ENCODE measurements around the gene ZNF619. TPM values are rescaled to one million over a fixed set of nuclear protein-coding genes. Genes with fewer than 3 reads are reported as not detected.
A peak's percentile ranks its signal among the peaks of the same experiment; 100 is the strongest.

Gene ZNF619
- total and polyA plus RNA-seq, 2 of the 13 experiments (the other 11 are each of a cell fraction or from before 2014, with no cell fraction given) = 0.83 to 5.2 TPM

DNA sequence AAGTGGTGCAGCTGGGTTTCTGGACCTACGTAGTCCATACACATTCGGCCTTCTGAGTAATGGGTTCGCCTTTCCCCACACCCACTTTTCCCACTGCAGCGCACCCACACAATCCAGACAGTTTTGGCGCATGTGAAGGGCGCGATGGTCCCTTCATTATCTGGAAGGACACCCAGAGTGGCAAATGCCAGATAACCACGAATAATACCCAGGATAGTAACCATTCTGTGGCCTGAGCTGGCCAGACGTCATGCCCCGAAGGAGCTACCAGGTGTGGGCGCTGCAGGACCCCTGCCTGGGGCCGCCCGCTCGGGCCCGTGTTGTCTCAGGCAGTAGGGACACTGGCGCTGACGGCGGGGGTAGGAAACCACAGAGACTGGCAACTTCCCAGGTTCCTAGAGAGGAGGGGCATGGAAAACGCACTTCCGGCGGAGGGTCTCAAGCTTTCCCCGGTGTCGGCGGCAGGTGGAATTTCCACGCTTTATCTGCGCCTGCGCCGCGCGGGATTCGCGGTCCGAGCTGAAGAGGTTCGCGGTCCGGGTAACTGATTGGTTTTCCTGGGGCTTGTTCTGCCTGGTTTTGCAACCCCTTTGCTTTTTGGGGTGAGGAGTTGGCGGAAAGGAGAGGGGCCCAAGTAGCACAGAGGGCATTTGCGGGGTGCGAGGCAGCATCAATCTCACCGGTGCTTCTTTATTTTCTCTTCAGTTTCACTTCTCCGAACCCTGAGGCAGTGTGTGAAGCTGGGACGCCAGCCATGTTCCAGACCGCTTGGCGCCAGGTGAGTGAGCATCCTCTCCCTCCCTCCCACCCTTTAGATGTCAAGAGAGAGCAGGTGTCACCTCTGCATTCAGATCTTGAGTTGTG, 28.9 kb downstream of the ZNF619 start, which contains the start of gene ZNF620 (continued):
- TF ChIP-seq, protein P1, sequence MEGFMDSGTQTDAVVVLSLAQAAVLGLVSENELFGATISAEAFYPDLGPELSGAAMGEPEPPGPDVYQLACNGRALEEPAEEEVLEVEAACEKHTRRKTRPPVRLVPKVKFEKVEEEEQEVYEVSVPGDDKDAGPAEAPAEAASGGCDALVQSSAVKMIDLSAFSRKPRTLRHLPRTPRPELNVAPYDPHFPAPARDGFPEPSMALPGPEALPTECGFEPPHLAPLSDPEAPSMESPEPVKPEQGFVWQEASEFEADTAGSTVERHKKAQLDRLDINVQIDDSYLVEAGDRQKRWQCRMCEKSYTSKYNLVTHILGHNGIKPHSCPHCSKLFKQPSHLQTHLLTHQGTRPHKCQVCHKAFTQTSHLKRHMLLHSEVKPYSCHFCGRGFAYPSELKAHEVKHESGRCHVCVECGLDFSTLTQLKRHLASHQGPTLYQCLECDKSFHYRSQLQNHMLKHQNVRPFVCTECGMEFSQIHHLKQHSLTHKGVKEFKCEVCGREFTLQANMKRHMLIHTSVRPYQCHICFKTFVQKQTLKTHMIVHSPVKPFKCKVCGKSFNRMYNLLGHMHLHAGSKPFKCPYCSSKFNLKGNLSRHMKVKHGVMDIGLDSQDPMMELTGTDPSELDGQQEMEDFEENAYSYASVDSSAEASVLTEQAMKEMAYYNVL (CRISPR knock-in tag; IDR thresholded peaks at IDR 0.05; ENCODE audit: borderline replicate concordance) = 0 out of 2 replicates have a peak, but pooled peaks have one; percentile 67
- TF ChIP-seq ZNF768 (CRISPR knock-in tag; IDR thresholded peaks at IDR 0.05) (peak; percentile 58; the same call in 1 of the 2 replicates), ZNF230 (CRISPR knock-in tag; IDR thresholded peaks at IDR 0.05) (peak; percentile 47; the same call in 1 of the 2 replicates), REPIN1 (CRISPR knock-in tag; IDR thresholded peaks at IDR 0.05; ENCODE audit: borderline replicate concordance, low read depth) (peak; percentile 77; the same call in 1 of the 2 replicates), HIVEP1 (CRISPR knock-in tag; IDR thresholded peaks at IDR 0.05) (peak; percentile 78), BORCS8-MEF2B (CRISPR knock-in tag; IDR thresholded peaks at IDR 0.05) (peak; percentile 93), GPN1 (CRISPR knock-in tag; IDR thresholded peaks at IDR 0.05; ENCODE audit: borderline replicate concordance) (no peak), POLR2G (IDR thresholded peaks at IDR 0.05; ENCODE audit: low read depth, low read length) (peak; percentile 86)
- TF ChIP-seq, protein P2, sequence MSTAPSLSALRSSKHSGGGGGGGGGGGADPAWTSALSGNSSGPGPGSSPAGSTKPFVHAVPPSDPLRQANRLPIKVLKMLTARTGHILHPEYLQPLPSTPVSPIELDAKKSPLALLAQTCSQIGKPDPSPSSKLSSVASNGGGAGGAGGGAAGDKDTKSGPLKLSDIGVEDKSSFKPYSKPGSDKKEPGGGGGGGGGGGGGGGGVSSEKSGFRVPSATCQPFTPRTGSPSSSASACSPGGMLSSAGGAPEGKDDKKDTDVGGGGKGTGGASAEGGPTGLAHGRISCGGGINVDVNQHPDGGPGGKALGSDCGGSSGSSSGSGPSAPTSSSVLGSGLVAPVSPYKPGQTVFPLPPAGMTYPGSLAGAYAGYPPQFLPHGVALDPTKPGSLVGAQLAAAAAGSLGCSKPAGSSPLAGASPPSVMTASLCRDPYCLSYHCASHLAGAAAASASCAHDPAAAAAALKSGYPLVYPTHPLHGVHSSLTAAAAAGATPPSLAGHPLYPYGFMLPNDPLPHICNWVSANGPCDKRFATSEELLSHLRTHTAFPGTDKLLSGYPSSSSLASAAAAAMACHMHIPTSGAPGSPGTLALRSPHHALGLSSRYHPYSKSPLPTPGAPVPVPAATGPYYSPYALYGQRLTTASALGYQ (CRISPR knock-in tag; IDR thresholded peaks at IDR 0.05) = no peak
- TF ChIP-seq, protein P3, sequence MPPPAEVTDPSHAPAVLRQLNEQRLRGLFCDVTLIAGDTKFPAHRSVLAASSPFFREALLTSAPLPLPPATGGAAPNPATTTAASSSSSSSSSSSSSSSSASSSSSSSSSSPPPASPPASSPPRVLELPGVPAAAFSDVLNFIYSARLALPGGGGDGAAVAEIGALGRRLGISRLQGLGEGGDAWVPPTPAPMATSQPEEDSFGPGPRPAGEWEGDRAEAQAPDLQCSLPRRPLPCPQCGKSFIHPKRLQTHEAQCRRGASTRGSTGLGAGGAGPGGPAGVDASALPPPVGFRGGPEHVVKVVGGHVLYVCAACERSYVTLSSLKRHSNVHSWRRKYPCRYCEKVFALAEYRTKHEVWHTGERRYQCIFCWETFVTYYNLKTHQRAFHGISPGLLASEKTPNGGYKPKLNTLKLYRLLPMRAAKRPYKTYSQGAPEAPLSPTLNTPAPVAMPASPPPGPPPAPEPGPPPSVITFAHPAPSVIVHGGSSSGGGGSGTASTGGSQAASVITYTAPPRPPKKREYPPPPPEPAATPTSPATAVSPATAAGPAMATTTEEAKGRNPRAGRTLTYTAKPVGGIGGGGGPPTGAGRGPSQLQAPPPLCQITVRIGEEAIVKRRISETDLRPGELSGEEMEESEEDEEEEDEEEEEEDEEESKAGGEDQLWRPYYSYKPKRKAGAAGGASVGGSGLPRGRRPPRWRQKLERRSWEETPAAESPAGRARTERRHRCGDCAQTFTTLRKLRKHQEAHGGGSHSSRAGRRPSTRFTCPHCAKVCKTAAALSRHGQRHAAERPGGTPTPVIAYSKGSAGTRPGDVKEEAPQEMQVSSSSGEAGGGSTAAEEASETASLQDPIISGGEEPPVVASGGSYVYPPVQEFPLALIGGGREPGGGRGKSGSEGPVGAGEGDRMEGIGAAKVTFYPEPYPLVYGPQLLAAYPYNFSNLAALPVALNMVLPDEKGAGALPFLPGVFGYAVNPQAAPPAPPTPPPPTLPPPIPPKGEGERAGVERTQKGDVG (CRISPR knock-in tag; IDR thresholded peaks at IDR 0.05; ENCODE audit: borderline replicate concordance) = peak; percentile 83; the same call in 1 of the 2 replicates
- TF ChIP-seq, protein P4, sequence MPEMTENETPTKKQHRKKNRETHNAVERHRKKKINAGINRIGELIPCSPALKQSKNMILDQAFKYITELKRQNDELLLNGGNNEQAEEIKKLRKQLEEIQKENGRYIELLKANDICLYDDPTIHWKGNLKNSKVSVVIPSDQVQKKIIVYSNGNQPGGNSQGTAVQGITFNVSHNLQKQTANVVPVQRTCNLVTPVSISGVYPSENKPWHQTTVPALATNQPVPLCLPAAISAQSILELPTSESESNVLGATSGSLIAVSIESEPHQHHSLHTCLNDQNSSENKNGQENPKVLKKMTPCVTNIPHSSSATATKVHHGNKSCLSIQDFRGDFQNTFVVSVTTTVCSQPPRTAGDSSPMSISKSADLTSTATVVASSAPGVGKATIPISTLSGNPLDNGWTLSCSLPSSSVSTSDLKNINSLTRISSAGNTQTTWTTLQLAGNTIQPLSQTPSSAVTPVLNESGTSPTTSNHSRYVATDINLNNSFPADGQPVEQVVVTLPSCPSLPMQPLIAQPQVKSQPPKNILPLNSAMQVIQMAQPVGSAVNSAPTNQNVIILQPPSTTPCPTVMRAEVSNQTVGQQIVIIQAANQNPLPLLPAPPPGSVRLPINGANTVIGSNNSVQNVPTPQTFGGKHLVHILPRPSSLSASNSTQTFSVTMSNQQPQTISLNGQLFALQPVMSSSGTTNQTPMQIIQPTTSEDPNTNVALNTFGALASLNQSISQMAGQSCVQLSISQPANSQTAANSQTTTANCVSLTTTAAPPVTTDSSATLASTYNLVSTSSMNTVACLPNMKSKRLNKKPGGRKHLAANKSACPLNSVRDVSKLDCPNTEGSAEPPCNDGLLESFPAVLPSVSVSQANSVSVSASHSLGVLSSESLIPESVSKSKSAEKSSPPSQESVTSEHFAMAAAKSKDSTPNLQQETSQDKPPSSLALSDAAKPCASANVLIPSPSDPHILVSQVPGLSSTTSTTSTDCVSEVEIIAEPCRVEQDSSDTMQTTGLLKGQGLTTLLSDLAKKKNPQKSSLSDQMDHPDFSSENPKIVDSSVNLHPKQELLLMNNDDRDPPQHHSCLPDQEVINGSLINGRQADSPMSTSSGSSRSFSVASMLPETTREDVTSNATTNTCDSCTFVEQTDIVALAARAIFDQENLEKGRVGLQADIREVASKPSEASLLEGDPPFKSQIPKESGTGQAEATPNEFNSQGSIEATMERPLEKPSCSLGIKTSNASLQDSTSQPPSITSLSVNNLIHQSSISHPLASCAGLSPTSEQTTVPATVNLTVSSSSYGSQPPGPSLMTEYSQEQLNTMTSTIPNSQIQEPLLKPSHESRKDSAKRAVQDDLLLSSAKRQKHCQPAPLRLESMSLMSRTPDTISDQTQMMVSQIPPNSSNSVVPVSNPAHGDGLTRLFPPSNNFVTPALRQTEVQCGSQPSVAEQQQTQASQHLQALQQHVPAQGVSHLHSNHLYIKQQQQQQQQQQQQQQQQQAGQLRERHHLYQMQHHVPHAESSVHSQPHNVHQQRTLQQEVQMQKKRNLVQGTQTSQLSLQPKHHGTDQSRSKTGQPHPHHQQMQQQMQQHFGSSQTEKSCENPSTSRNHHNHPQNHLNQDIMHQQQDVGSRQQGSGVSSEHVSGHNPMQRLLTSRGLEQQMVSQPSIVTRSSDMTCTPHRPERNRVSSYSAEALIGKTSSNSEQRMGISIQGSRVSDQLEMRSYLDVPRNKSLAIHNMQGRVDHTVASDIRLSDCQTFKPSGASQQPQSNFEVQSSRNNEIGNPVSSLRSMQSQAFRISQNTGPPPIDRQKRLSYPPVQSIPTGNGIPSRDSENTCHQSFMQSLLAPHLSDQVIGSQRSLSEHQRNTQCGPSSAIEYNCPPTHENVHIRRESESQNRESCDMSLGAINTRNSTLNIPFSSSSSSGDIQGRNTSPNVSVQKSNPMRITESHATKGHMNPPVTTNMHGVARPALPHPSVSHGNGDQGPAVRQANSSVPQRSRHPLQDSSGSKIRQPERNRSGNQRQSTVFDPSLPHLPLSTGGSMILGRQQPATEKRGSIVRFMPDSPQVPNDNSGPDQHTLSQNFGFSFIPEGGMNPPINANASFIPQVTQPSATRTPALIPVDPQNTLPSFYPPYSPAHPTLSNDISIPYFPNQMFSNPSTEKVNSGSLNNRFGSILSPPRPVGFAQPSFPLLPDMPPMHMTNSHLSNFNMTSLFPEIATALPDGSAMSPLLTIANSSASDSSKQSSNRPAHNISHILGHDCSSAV (CRISPR knock-in tag; IDR thresholded peaks at IDR 0.05; ENCODE audit: borderline replicate concordance) = 0 out of 2 replicates have a peak, but pooled peaks have one; percentile 57

Data from HepG2 (cell line).